HepG2 (cell line): Measurements from ENCODE around the gene FBXO41. TPM values are rescaled to one million over a fixed set of nuclear protein-coding genes. Genes with fewer than 3 reads are reported as not detected.

Experiments used
- ATF7 ChIP-seq, 2 experiments: fragments of 450-650 bp in 1 of 2; sonication (generic) in 1 of 2; formaldehyde crosslinking in 1 of 2; IDR thresholded peaks; 2 replicates each; pipeline versions ENCODE4 v1.4.0 to v1.6.1; 2016 to 2020; ENCODE audit warnings: antibody characterized with exemption in 1 of 2, mild to moderate bottlenecking in 1 of 2, missing genetic modification reagents in 1 of 2
- ELF3 ChIP-seq: IDR thresholded peaks from 2 replicates; pipeline ENCODE4 v1.6.1; 2016; ENCODE audit warnings: missing genetic modification reagents, missing compliant biosample characterization
- EP300 ChIP-seq, 3 experiments: sonication (generic) in 1 of 3; formaldehyde crosslinking in 1 of 3; IDR thresholded peaks; 2 replicates each; pipeline versions ENCODE4 v1.5.1 to v1.6.1; 2011 to 2020; ENCODE audit warnings: low read depth in 2 of 3, low read length in 2 of 3, borderline replicate concordance in 1 of 3, improper control_type of control experiment in 1 of 3, mild to moderate bottlenecking in 1 of 3, missing genetic modification reagents in 1 of 3, moderate library complexity in 1 of 3
- FOXJ3 ChIP-seq: sonication (generic); formaldehyde crosslinking; IDR thresholded peaks from 2 replicates; pipeline ENCODE4 v1.4.0; 2020; ENCODE audit warnings: missing genetic modification reagents, mild to moderate bottlenecking, borderline replicate concordance
- KDM6A ChIP-seq: IDR thresholded peaks from 2 replicates; pipeline ENCODE4 v1.6.1; 2016; ENCODE audit warnings: low read depth
- MAZ ChIP-seq, 2 experiments: sonication (generic) in 1 of 2; formaldehyde crosslinking in 1 of 2; IDR thresholded peaks; 2 replicates each; pipeline versions ENCODE4 v1.5.0 to v1.6.1; 2012 to 2020; ENCODE audit warnings: low read depth in 2 of 2, mild to moderate bottlenecking in 2 of 2, borderline replicate concordance in 1 of 2, improper control_type of control experiment in 1 of 2, low read length in 1 of 2, missing genetic modification reagents in 1 of 2, moderate library complexity in 1 of 2
- MYPOP ChIP-seq: sonication (generic); formaldehyde crosslinking; IDR thresholded peaks from 2 replicates; pipeline ENCODE4 v1.8.1; 2023; ENCODE audit warnings: mild to moderate bottlenecking, moderate library complexity, missing genetic modification reagents
- MZF1 ChIP-seq: sonication (generic); formaldehyde crosslinking; IDR thresholded peaks from 2 replicates; pipeline ENCODE4 v1.8.1; 2023; ENCODE audit warnings: mild to moderate bottlenecking, missing genetic modification reagents, borderline replicate concordance
- NFYB ChIP-seq: sonication (generic); formaldehyde crosslinking; IDR thresholded peaks from 2 replicates; pipeline ENCODE4 v1.4.0; 2020; ENCODE audit warnings: missing genetic modification reagents
- PPARG ChIP-seq: conservative IDR thresholded peaks from 2 replicates; pipeline ENCODE4 v1.6.1; 2016; ENCODE audit warnings: missing biosample characterization, missing genetic modification reagents
- REXO4 ChIP-seq: sonication (generic); formaldehyde crosslinking; IDR thresholded peaks from 2 replicates; pipeline ENCODE4 v1.8.0; 2022; ENCODE audit warnings: missing genetic modification reagents, mild to moderate bottlenecking, borderline replicate concordance
- SKI ChIP-seq: fragments of 450-650 bp; IDR thresholded peaks from one replicate; pipeline ENCODE4 v1.6.1; 2018; ENCODE audit warnings: mild to moderate bottlenecking; ENCODE audit not compliant: partially characterized antibody
- ZKSCAN1 ChIP-seq: fragments of 150-350 bp; IDR thresholded peaks from 2 replicates; pipeline ENCODE4 v1.6.1; 2014; ENCODE audit warnings: low read length
- ZNF225 ChIP-seq: sonication (generic); formaldehyde crosslinking; IDR thresholded peaks from 2 replicates; pipeline ENCODE4 v1.4.0; 2020; ENCODE audit warnings: mild to moderate bottlenecking, missing genetic modification reagents
- ZNF350 ChIP-seq: sonication (generic); formaldehyde crosslinking; IDR thresholded peaks from 2 replicates; pipeline ENCODE4 v1.4.0; 2020; ENCODE audit warnings: mild to moderate bottlenecking, low read depth, missing genetic modification reagents, borderline replicate concordance
- ZNF530 ChIP-seq: sonication (generic); formaldehyde crosslinking; IDR thresholded peaks from 2 replicates; pipeline ENCODE4 v1.5.0; 2020; ENCODE audit warnings: low read depth, mild to moderate bottlenecking, missing genetic modification reagents
- ZNF761 ChIP-seq: sonication (generic); formaldehyde crosslinking; conservative IDR thresholded peaks from 2 replicates; pipeline ENCODE4 v1.4.0; 2020; ENCODE audit warnings: mild to moderate bottlenecking, missing genetic modification reagents
- ZNF83 ChIP-seq: sonication (generic); formaldehyde crosslinking; IDR thresholded peaks from 2 replicates; pipeline ENCODE4 v1.4.0; 2020; ENCODE audit warnings: missing genetic modification reagents, mild to moderate bottlenecking, borderline replicate concordance
- polyA plus RNA-seq, 8 experiments: library from polyadenylated mRNA; depleted of rRNA in 3 of 8; stranded (reverse) in 7 of 8; unstranded in 1 of 8; fragments of >200 nt; fragmentation: Illumina TruSeq in 4 of 8; extraction: Trizol in 4 of 8; gene quantifications; 2 replicates each; pipeline versions ENCODE4 v1.2.1 to v1.2.3, GENCODE V29; 2011 to 2016; ENCODE audit warnings: low read depth in 4 of 8, missing spikeins in 1 of 8, mixed read lengths in 1 of 8; ENCODE audit not compliant: insufficient read depth in 1 of 8
- total RNA-seq, 5 experiments: library from RNA; depleted of rRNA; stranded (reverse); fragments of >200 nt; fragmentation: Illumina TruSeq; extraction: Trizol; gene quantifications; 2 replicates each; pipeline ENCODE4 v1.2.3, GENCODE V29; 2016; ENCODE audit warnings: low read depth in 1 of 5
- TF ChIP-seq, protein P1 (sequence below): sonication (generic); formaldehyde crosslinking; IDR thresholded peaks from 2 replicates; pipeline ENCODE4 v1.5.1; 2020; ENCODE audit warnings: mild to moderate bottlenecking, moderate library complexity, missing genetic modification reagents
- TF ChIP-seq, protein P2 (sequence below): sonication (generic); formaldehyde crosslinking; conservative IDR thresholded peaks from 2 replicates; pipeline ENCODE4 v1.4.0; 2020; ENCODE audit warnings: missing genetic modification reagents
- TF ChIP-seq, protein P3 (sequence below): sonication (generic); formaldehyde crosslinking; IDR thresholded peaks from 2 replicates; pipeline ENCODE4 v1.5.1; 2020; ENCODE audit warnings: missing genetic modification reagents, mild to moderate bottlenecking, borderline replicate concordance

FBXO41 gene
- total and polyA plus RNA-seq, 2 of the 13 experiments (the other 11 are each of a cell fraction or from before 2014, with no cell fraction given): 4.2 to 10.3 TPM

DNA sequence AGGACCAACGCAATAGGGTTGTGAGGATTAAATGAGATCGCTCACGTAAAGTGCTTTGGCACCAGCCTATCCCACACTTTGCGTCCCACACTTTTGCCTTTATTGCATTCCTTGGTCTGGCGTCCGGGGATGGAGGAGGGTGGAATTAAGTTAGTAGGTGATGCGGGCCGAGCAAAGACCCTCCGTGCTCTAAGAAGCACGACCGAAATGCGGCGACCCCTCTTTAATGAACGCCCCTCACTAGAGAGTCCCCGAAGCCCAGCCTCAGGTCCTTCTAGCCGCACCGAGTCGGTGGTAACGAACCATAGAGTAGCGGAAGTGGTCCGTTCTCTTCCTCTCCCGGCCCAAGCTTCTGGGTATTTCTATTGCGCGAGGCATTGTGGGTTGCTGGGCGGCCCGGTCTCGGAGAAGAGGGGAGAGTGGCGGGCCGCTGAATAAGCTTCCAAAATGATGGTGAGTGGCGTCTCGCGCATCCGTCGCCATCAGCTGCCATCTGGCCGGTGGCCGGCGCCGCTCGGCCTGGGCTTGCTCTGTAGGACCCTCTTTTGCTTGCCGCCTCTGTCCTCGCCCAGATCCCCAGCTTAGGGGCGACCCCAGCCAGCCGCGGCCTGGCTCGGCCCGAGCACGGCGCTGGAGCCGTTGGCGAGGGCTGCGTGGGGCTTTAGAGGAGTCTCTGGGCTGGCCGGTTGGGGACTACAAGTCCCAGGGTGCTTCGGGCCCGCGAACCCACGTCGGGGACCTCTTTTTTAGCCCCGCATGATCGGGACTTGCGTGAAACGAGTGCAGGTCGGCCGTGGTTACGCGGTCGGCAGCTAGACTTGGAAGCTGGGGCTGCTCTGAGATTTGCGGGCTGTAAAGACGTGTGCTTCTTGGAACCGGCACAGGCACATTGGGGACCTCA lies 50.1 kb downstream of the FBXO41 start, which contains the start of gene CCT7 (continued):
- TF ChIP-seq FOXJ3 (CRISPR knock-in tag): peak; percentile 73; the same call in 1 of the 2 replicates
- TF ChIP-seq KDM6A (CRISPR knock-in tag): no peak
- peak; percentile 94; the same call in 1 of the 2 replicates for TF ChIP-seq ZNF350 (CRISPR knock-in tag)
- no peak for TF ChIP-seq SKI
- peak; percentile 57 for TF ChIP-seq NFYB (CRISPR knock-in tag)
- TF ChIP-seq MAZ (IDR thresholded peaks at IDR 0.05; ENCODE audit: borderline replicate concordance, low read depth, low read length): peak; percentile 26; the same call in 1 of the 2 replicates
- TF ChIP-seq MAZ (CRISPR knock-in tag; IDR thresholded peaks at IDR 0.05; ENCODE audit: low read depth): peak; percentile 69
- no peak for TF ChIP-seq PPARG (CRISPR knock-in tag)
- TF ChIP-seq MZF1 (CRISPR knock-in tag): peak; percentile 8; the same call in 1 of the 2 replicates
- TF ChIP-seq ZNF530: no peak
- TF ChIP-seq REXO4: no peak
- peak; percentile 88; the same call in 1 of the 2 replicates for TF ChIP-seq ZNF83
- peak; percentile 93 for TF ChIP-seq ZNF761 (CRISPR knock-in tag)
- peak; percentile 86; the same call in 1 of the 2 replicates for TF ChIP-seq ZNF225
- TF ChIP-seq, protein P1, sequence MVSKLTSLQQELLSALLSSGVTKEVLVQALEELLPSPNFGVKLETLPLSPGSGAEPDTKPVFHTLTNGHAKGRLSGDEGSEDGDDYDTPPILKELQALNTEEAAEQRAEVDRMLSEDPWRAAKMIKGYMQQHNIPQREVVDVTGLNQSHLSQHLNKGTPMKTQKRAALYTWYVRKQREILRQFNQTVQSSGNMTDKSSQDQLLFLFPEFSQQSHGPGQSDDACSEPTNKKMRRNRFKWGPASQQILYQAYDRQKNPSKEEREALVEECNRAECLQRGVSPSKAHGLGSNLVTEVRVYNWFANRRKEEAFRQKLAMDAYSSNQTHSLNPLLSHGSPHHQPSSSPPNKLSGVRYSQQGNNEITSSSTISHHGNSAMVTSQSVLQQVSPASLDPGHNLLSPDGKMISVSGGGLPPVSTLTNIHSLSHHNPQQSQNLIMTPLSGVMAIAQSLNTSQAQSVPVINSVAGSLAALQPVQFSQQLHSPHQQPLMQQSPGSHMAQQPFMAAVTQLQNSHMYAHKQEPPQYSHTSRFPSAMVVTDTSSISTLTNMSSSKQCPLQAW (CRISPR knock-in tag): peak; percentile 80
- TF ChIP-seq ATF7 (IDR thresholded peaks at IDR 0.05): no peak
- TF ChIP-seq ATF7 (CRISPR knock-in tag; IDR thresholded peaks at IDR 0.05): no peak
- TF ChIP-seq EP300 (IDR thresholded peaks at IDR 0.05; ENCODE audit: low read depth in 2 of 2, low read length in 2 of 2): peak in 1 of 2 experiments; percentile 60; a peak in 2 of 4 replicates
- peak; percentile 39; the same call in 1 of the 2 replicates for TF ChIP-seq EP300 (CRISPR knock-in tag; IDR thresholded peaks at IDR 0.05; ENCODE audit: borderline replicate concordance)
- peak; percentile 82; the same call in 1 of the 2 replicates for TF ChIP-seq ELF3 (CRISPR knock-in tag)
- TF ChIP-seq MYPOP: peak; percentile 5; the same call in 1 of the 2 replicates
- TF ChIP-seq, protein P2, sequence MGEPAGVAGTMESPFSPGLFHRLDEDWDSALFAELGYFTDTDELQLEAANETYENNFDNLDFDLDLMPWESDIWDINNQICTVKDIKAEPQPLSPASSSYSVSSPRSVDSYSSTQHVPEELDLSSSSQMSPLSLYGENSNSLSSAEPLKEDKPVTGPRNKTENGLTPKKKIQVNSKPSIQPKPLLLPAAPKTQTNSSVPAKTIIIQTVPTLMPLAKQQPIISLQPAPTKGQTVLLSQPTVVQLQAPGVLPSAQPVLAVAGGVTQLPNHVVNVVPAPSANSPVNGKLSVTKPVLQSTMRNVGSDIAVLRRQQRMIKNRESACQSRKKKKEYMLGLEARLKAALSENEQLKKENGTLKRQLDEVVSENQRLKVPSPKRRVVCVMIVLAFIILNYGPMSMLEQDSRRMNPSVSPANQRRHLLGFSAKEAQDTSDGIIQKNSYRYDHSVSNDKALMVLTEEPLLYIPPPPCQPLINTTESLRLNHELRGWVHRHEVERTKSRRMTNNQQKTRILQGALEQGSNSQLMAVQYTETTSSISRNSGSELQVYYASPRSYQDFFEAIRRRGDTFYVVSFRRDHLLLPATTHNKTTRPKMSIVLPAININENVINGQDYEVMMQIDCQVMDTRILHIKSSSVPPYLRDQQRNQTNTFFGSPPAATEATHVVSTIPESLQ (CRISPR knock-in tag): no peak
- TF ChIP-seq, protein P3, sequence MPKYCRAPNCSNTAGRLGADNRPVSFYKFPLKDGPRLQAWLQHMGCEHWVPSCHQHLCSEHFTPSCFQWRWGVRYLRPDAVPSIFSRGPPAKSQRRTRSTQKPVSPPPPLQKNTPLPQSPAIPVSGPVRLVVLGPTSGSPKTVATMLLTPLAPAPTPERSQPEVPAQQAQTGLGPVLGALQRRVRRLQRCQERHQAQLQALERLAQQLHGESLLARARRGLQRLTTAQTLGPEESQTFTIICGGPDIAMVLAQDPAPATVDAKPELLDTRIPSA (CRISPR knock-in tag): 0 out of 2 replicates have a peak, but pooled peaks have one; percentile 39
- TF ChIP-seq ZKSCAN1: no peak
